Kidney epithelial cell (primary cell): ENCODE data around the gene ADRA2C. TPM values are rescaled to one million over a fixed set of nuclear protein-coding genes. Genes with fewer than 3 reads are reported as not detected.
"Not testable (repeated sequence)": the region's sequence is repeated elsewhere in the genome, so short reads cannot be mapped to it uniquely, and the experiment has no call there.

Experiments
- DNase-seq: peaks from one replicate; pipeline ENCODE4 v3.0.0-alpha.2; 2010; ENCODE audit warnings: low read depth
- H3K27me3 ChIP-seq: 2 replicates; pipeline ENCODE4 v1.6.0; 2011; ENCODE audit warnings: low read length; ENCODE audit not compliant: control insufficient read depth, insufficient read depth
- H3K36me3 ChIP-seq: 2 replicates; pipeline ENCODE4 v1.5.1; 2011; ENCODE audit warnings: low read length; ENCODE audit not compliant: control insufficient read depth, insufficient read depth
- H3K4me3 ChIP-seq: 2 replicates; pipeline ENCODE4 v1.5.1; 2011; ENCODE audit warnings: low read depth, mild to moderate bottlenecking, control low read depth, low read length
- CTCF ChIP-seq: IDR thresholded peaks from 2 replicates; pipeline ENCODE4 v1.5.1; 2011; ENCODE audit warnings: mild to moderate bottlenecking, moderate library complexity, low read length, control low read depth, inconsistent platforms; ENCODE audit not compliant: insufficient read depth, poor library complexity, severe bottlenecking
- total RNA-seq: library from RNA; depleted of rRNA; stranded (reverse); fragments of >200 nt; gene quantifications from 2 replicates; pipeline ENCODE4 v1.2.3, GENCODE V29; 2015

ADRA2C gene
- total RNA-seq, 1 donor from 2014 or later: 1.0 TPM

DNA sequence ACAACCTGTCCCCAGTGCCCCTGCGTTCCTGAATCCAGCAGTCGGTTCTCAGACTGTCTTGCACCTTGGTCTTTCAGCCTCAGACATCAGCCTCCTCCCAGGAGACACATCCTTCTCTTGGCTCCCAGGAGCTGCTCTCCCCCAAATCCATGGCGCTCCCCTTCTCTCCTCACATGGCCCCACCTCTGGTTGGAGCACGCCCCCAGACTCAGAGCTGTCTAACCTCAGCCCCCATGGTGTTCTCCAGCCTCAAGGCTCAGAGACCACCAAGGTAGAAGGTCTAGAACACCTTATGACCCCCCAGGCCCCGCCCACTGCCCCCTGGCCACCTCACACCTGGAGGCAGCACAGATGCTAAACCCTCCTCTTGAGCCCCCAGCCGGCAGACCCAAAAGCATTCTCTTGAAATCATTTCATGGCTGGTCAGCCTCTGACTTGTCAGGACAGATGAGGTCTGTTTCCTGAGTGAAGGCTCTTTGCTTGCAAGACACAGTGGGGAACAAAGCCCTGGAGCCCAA, 47.9 kb downstream of the ADRA2C start:
- no peak for TF ChIP-seq CTCF
- no peaks in the 10 kb centered on the region for H3K36me3 ChIP-seq
- DNase-seq: no peak
- no peak overlapping the region for H3K4me3 ChIP-seq
- H3K27me3 ChIP-seq: no peaks in the 10 kb centered on the region

DNA sequence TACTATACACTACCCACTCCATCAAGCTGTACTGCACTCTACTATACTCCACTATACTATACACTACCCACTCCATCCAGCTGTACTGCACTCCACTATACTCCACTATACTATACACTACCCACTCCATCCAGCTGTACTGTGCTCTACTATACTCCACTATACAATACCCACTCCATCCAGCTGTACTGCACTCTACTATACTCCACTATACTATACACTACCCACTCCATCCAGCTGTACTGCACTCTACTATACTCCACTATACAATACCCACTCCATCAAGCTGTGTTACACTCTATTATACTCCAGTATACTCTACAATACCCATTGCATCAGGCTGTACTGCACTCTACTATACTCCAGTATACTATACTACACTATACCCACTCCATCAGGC, 48.7 kb downstream of the ADRA2C start:
- H3K27me3 ChIP-seq, DNase-seq, H3K36me3 ChIP-seq, H3K4me3 ChIP-seq: not testable (repeated sequence)

DNA sequence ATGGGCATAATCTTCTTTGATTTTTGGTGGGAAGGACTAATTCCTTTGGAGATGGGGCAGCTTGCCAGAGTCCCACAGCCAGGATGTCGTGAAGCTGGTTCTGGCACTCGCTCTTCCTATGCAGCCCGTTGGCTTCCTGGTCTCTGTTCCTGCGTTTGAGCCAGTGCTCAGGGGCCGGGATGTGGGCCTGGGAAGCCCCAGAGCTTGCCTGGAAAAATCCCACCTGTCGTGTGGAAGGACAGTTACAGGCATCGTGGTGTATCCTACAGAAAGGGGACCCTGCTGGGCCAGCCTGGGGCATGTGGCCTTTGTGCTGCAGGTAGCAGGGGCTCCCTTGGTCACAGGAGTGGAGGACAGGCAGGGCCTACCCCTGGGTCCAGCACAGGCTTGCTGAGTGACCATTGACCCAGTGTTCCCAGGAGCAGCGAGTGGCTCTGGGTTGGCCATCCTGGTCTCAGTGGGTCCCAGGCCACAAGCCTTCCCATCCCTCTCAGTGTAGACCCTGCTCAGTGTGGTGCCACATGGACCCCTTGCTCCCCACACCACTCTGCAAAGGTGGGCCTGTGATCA, 50.2 kb downstream of the ADRA2C start:
- no peak for TF ChIP-seq CTCF
- Histone ChIP-seq H3K4me3 (no peak overlapping the region), H3K27me3 (no peaks in the 10 kb centered on the region), H3K36me3 (no peaks in the 10 kb centered on the region)
- DNase-seq: no peak

DNA sequence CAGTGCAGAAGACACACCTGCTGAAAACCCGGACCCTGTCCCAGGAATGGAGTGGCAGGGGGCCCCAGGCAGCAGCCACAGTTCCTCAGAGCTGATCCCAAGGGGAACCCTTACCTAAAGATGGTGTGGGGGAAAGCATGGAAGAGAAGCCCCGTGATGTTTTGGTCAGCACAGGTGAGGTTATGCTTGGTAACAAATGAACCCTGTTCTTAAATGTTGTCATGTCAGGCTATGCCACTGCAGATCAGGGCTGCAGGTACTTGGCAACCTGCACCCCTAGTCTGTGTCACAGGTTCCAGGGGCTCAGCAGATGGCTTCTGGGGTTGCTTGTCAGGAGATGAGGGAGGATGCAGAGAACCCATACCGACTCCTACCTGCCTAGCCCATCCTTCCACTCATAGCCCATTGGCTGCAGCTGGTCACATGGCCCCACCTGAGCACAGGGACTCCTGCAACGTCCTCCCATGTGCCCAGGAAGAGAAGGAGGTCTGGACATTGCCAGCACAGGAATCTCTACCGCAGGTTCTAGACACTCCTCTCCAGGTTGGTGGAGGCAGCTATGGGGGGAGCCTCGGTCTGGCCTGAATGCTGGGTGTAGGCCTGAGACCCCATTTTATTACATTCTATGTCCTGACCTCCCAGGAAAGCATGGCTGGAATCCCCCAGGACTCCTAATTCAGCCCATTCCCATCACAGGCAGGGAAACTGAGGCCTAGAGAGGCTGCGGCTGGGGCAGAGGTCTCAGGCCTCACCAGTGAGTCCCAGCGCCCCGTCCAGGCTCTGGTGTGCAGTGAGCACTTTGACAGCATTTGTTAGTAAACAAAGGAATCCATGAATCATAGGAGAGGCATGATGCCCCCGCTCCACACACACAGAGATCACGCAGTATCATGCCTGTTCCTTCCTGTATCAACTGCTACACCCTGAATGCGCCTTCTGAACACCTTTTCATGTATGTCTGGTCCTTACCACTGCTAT, 51.1 kb downstream of the ADRA2C start:
- DNase-seq: no peak
- Histone ChIP-seq H3K4me3 (no peak overlapping the region), H3K36me3 (no peaks in the 10 kb centered on the region), H3K27me3 (no peaks in the 10 kb centered on the region)
- TF ChIP-seq CTCF: no peak

Other genes with a start within 250 kb of the ADRA2C start
- gene LRPAP1, start 234.0 kb upstream of the ADRA2C start, total RNA-seq: 117 and 147 TPM in 2 replicates